ENCODE results near the gene MCEE.
"Not testable (repeated sequence)": the region's sequence is repeated elsewhere in the genome, so short reads cannot be mapped to it uniquely, and the experiment has no call there.

The MCEE gene

DNA sequence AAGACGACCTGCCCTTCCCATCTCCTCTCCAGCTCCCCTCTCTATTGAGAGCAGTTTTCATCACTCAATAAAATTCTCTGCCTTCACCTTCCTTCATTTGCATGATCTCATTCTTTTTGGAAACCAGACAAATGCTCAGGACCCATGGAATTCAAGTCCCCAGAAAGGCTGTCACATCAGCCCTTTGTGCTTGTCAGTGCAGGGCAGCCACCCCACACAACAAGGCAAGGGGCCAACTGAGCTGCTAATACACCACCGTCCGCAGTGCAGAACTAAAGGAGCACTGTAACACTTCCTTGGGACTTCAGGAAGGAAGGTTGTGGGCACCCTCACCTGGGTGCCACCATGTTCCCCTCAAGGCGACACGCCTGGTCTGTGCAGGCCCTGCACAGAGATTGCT is 26.2 kb downstream of the MCEE start:
- H3K27ac ChIP-seq (ENCODE audit: low read length) = no peak overlapping the region
- no peaks in the 10 kb centered on the region for H3K27me3 ChIP-seq (ENCODE audit: control insufficient read depth in 1 of 2, insufficient read depth in 2 of 2, low read length in 2 of 2)
- H3K36me3 ChIP-seq (ENCODE audit: control insufficient read depth in 2 of 2, insufficient read depth in 2 of 2, low read length in 2 of 2) = no peaks in the 10 kb centered on the region
- H3K9ac ChIP-seq (ENCODE audit: low read length in 2 of 2) = no peak overlapping the region
- no peaks in the 10 kb centered on the region for H3K9me3 ChIP-seq (ENCODE audit: control insufficient read depth in 2 of 2, low read length in 2 of 2)
- H3K4me1 ChIP-seq (ENCODE audit: control insufficient read depth, insufficient read depth, low read length) = no peaks in the 10 kb centered on the region
- H3K4me3 ChIP-seq (ENCODE audit: low read length in 2 of 2) = no peak overlapping the region

DNA sequence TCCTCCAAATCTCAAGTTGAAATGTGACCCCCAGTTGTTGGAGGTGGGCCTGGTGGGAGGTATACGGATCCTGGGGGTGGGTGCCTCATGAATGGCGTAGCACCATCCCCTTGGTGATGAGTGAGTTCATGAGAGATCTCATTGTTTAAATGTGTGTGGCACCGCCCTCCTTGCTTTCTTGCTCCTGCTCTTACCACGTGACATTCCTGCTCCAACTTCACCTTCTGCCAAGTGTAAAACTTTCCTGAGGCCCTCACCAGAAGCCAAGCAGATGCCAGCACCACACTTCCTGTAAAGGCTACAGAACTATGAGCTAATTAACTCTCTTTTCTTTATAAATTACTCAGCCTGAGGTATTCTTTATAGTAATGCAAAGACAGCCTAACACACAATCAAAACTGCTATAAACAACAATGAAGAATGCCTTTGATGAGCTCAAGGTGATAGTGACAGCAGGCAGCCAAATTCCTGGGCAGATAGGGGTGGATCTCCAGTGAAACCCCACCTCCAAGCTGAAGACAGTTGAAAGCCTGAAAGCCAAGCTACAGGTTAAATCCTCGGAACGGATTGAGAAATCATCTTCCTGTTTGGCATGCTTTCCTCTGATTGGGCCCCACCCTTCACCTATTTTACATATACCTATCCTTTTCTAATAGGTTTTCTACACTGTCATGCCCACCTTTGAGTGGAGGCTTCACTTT is 26.9 kb downstream of the MCEE start:
- H3K9me3 ChIP-seq (ENCODE audit: control insufficient read depth in 2 of 2, low read length in 2 of 2) = no peaks in the 10 kb centered on the region
- no peak overlapping the region for H3K9ac ChIP-seq (ENCODE audit: low read length in 2 of 2)
- no peaks in the 10 kb centered on the region for H3K27me3 ChIP-seq (ENCODE audit: control insufficient read depth in 1 of 2, insufficient read depth in 2 of 2, low read length in 2 of 2)
- H3K36me3 ChIP-seq (ENCODE audit: control insufficient read depth in 2 of 2, insufficient read depth in 2 of 2, low read length in 2 of 2) = no peaks in the 10 kb centered on the region
- H3K4me1 ChIP-seq (ENCODE audit: control insufficient read depth, insufficient read depth, low read length) = no peaks in the 10 kb centered on the region
- H3K4me3 ChIP-seq (ENCODE audit: low read length in 2 of 2) = no peak overlapping the region
- H3K27ac ChIP-seq (ENCODE audit: low read length) = no peak overlapping the region

DNA sequence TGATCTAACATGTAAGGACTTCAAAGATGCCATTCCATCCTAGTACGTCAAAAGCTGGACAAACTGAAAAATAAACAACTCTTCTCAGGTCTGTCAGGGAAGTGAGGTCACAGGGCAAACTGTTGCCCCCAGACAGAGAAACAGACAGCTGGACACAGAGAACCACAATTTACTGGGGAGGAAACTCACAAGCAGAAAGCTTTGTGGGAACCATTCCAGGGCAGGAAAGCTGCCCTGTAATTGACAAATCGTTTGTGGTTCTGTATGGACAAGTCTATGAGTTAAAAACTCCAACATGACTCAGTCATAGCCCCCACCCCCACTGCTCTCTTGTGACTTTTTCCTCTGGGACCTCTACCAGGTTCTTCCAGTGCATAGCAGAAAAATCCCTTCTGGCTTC is 28.4 kb downstream of the MCEE start:
- Histone ChIP-seq H3K27me3 (ENCODE audit: control insufficient read depth in 1 of 2, insufficient read depth in 2 of 2, low read length in 2 of 2) (no peaks in the 10 kb centered on the region), H3K4me3 (ENCODE audit: low read length in 2 of 2) (no peak overlapping the region), H3K9me3 (ENCODE audit: control insufficient read depth in 2 of 2, low read length in 2 of 2) (no peaks in the 10 kb centered on the region), H3K4me1 (ENCODE audit: control insufficient read depth, insufficient read depth, low read length) (no peaks in the 10 kb centered on the region), H3K27ac (ENCODE audit: low read length) (no peak overlapping the region), H3K9ac (ENCODE audit: low read length in 2 of 2) (no peak overlapping the region), H3K36me3 (ENCODE audit: control insufficient read depth in 2 of 2, insufficient read depth in 2 of 2, low read length in 2 of 2) (no peaks in the 10 kb centered on the region)

DNA sequence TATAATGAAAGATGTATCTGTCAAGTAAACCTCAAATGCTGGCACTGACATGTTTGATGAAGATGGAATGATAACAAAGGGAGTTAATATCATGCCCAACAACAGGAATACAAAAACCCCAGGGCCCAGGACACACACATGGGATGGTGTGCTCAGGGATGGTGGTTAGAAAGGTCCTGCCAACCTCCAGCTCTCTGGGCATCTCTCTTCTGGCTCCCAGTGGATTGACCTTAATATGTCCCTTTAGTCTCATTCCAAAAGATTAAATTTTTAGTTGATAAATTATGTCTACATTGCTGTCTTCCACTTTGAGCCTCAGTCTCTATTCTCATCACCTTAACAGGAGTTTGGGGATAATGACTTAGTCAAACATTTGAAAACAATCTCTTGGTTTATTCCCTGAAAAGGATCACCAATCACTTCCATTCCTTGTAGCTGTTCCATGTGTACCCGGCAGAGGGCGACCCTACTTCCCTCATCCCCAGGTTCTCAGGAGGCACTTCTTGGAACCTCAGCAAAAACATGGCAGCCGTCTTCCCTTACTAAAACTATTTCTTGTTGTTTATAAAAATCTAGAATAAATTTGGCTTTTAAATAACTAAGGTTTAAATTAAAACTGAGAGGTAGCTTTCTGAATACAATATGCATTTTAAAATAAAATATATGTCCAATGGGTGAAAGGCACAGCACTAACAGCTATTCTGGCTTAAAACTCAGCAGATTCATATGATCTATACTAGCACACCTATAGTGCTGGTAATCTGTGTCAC is 29.6 kb downstream of the MCEE start:
- no peaks in the 10 kb centered on the region for H3K27me3 ChIP-seq (ENCODE audit: control insufficient read depth in 1 of 2, insufficient read depth in 2 of 2, low read length in 2 of 2)
- no peak overlapping the region for H3K27ac ChIP-seq (ENCODE audit: low read length)
- no peaks in the 10 kb centered on the region for H3K36me3 ChIP-seq (ENCODE audit: control insufficient read depth in 2 of 2, insufficient read depth in 2 of 2, low read length in 2 of 2)
- H3K9me3 ChIP-seq (ENCODE audit: control insufficient read depth in 2 of 2, low read length in 2 of 2) = no peaks in the 10 kb centered on the region
- no peaks in the 10 kb centered on the region for H3K4me1 ChIP-seq (ENCODE audit: control insufficient read depth, insufficient read depth, low read length)
- H3K4me3 ChIP-seq (ENCODE audit: low read length in 2 of 2) = no peak overlapping the region
- no peak overlapping the region for H3K9ac ChIP-seq (ENCODE audit: low read length in 2 of 2)

DNA sequence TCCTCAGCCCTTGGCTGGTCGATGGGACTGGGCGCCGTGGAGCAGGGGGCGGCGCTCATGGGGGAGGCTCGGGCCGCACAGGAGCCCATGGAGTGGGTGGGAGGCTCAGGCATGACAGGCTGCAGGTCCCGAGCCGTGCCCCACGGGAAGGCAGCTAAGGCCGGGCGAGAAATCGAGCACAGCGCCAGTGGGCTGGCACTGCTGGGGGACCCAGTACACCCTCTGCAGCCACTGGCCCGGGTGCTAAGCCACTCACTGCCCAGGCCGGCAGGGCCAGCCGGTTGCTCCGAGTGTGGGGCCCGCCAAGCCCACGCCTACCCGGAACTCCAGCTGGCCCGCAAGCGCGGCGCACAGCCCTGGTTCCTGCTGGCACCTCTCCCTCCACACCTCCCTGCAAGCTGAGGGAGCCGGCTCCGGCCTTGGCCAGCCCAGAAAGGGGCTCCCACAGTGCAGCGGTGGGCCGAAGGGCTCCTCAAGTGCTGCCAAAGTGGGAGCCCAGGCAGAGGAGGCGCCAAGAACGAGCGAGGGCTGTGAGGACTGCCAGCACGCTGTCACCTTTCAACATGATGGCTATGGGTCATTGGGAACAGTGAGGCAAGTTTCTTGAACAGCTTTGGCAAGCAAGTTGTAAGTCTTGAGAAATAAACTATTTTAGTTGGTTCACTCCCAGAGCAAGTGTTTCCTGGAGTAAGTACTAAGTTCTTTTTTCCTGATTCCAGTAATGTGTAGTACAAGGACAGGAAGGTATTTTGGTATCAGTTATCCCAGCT is 37.4 kb downstream of the MCEE start:
- H3K4me1 ChIP-seq (ENCODE audit: control insufficient read depth, insufficient read depth, low read length); H3K27me3 ChIP-seq (ENCODE audit: control insufficient read depth in 1 of 2, insufficient read depth in 2 of 2, low read length in 2 of 2); H3K9me3 ChIP-seq (ENCODE audit: control insufficient read depth in 2 of 2, low read length in 2 of 2); H3K27ac ChIP-seq (ENCODE audit: low read length); H3K9ac ChIP-seq (ENCODE audit: low read length in 2 of 2); H3K4me3 ChIP-seq (ENCODE audit: low read length in 2 of 2); H3K36me3 ChIP-seq (ENCODE audit: control insufficient read depth in 2 of 2, insufficient read depth in 2 of 2, low read length in 2 of 2): not testable (repeated sequence)

DNA sequence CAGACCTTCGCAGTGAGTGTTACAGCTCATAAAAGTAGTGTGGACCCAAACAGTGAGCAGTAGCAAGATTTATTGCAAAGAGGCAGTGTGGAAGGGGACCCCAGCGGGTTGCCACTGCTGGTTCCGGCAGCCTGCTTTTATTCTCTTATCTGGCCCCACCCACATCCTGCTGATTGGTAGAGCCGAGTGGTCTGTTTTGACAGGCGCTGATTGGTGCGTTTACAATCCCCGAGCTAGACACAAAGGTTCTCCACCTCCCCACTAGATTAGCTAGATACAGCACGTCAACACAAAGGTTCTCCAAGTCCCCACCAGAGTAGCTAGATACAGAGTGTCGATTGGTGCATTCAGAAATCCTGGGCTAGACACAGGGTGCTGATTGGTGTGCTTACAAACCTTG is 38.2 kb downstream of the MCEE start:
- not testable (repeated sequence) for H3K9ac ChIP-seq (ENCODE audit: low read length in 2 of 2); H3K36me3 ChIP-seq (ENCODE audit: control insufficient read depth in 2 of 2, insufficient read depth in 2 of 2, low read length in 2 of 2); H3K27me3 ChIP-seq (ENCODE audit: control insufficient read depth in 1 of 2, insufficient read depth in 2 of 2, low read length in 2 of 2); H3K4me3 ChIP-seq (ENCODE audit: low read length in 2 of 2); H3K4me1 ChIP-seq (ENCODE audit: control insufficient read depth, insufficient read depth, low read length); H3K27ac ChIP-seq (ENCODE audit: low read length); H3K9me3 ChIP-seq (ENCODE audit: control insufficient read depth in 2 of 2, low read length in 2 of 2)

DNA sequence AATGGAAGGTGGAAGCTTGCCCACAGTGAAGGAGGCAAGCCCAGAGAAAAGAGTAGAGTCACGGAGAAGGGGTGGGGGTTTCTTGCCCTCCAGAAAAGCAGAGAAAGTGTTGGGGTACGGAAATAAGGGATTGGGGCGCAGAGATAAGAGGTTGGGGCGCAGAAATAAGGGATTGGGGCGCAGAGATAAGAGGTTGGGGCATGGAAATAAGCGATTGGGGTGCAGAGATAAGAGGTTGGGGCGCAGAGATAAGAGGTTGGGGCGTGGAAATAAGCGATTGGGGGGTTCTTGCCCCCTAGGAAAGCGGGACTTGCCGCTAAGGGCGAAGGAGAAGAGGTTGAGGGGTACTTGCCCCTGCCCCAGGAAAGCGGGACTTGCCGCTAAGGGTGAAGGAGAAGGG is 40.6 kb downstream of the MCEE start:
- H3K27ac ChIP-seq (ENCODE audit: low read length); H3K4me3 ChIP-seq (ENCODE audit: low read length in 2 of 2); H3K4me1 ChIP-seq (ENCODE audit: control insufficient read depth, insufficient read depth, low read length); H3K36me3 ChIP-seq (ENCODE audit: control insufficient read depth in 2 of 2, insufficient read depth in 2 of 2, low read length in 2 of 2); H3K9ac ChIP-seq (ENCODE audit: low read length in 2 of 2); H3K27me3 ChIP-seq (ENCODE audit: control insufficient read depth in 1 of 2, insufficient read depth in 2 of 2, low read length in 2 of 2); H3K9me3 ChIP-seq (ENCODE audit: control insufficient read depth in 2 of 2, low read length in 2 of 2): not testable (repeated sequence)

DNA sequence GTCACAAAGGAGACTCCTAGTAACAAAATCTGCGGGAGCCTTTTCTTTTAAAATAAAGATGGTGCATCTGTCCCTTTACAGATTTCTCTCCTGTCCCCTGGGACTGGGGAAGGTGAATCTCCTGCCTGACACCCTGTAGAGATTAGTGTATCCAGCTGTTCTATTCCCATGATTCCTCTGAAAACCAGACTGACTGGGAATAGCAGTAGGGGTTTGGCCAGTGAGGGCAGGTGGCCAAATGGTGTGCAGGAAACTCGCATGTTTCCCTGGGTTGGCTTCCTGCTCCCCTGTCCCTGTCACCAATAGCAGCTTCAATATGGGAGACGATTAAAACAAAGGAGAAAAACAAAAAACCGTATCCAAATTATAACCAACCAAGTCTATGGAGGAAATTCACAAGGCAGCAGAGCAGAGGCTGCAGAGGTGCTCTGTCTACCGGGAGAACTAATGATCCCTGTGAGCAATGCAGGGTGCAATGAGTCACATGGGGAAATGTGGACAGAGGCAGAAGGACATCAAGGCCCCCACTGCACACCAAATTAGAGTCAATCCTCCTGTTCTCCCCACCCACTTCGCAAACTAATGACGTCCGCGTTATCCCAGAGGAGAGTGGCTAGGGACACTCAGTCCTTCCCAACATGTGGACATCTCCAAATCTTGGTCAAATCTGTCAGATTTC is 44.6 kb downstream of the MCEE start:
- not testable (repeated sequence) for H3K27ac ChIP-seq (ENCODE audit: low read length); H3K4me1 ChIP-seq (ENCODE audit: control insufficient read depth, insufficient read depth, low read length); H3K9me3 ChIP-seq (ENCODE audit: control insufficient read depth in 2 of 2, low read length in 2 of 2); H3K36me3 ChIP-seq (ENCODE audit: control insufficient read depth in 2 of 2, insufficient read depth in 2 of 2, low read length in 2 of 2); H3K27me3 ChIP-seq (ENCODE audit: control insufficient read depth in 1 of 2, insufficient read depth in 2 of 2, low read length in 2 of 2); H3K4me3 ChIP-seq (ENCODE audit: low read length in 2 of 2); H3K9ac ChIP-seq (ENCODE audit: low read length in 2 of 2)

DNA sequence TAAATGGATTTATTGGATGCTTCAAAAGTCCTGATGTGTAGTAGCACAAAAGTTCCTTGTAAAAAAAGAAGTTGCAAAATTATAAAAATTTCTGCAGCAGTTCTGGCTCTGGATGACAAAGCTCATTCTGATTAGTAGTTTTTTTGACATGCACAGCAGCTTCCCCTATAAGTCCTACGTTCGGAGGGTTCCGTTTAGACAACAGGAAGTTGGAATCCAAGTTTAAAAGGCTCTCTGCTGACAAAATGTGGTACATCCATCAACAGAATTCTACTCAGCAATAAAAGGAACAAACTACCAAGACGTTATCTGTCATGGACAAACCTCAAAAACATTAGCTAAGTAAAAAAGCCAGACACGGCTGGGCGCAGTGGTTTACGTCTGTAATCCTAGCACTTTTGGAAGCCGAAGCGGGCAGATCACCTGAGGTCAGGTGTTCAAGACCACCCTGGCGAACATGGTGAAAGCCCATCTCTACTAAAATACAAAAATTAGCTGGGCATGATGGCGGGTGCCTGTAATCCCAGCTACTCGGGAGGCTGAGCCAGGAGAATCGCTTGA is 46.2 kb downstream of the MCEE start:
- H3K4me3 ChIP-seq (ENCODE audit: low read length in 2 of 2) = peak overlapping the region; percentile 51 to 65

DNA sequence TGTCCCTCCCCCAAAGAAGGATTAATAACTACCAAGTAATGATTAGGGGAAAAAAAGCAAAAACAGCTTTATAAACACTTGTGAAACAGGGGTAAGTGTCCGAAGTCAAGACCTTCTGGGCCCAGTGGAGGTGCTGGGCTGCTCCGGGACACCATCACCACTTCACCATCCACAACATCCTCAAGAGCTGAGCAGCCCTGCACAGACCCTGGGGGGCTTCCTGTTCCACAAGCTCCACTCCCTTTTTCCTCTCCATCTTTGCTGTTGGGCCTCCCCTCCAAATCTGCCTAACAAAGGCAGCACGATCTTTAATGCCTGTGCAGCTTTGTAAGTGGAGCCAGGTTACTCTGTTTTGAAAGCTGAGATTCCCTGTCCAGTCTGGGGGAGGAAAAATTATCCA is 46.7 kb downstream of the MCEE start:
- H3K36me3 ChIP-seq (ENCODE audit: control insufficient read depth in 2 of 2, insufficient read depth in 2 of 2, low read length in 2 of 2); H3K4me3 ChIP-seq (ENCODE audit: low read length in 2 of 2); H3K9me3 ChIP-seq (ENCODE audit: control insufficient read depth in 2 of 2, low read length in 2 of 2); H3K27me3 ChIP-seq (ENCODE audit: control insufficient read depth in 1 of 2, insufficient read depth in 2 of 2, low read length in 2 of 2); H3K27ac ChIP-seq (ENCODE audit: low read length); H3K4me1 ChIP-seq (ENCODE audit: control insufficient read depth, insufficient read depth, low read length); H3K9ac ChIP-seq (ENCODE audit: low read length in 2 of 2): not testable (repeated sequence)

More for the DNA sequence above, 46.2 kb downstream of the MCEE start:
- peak overlapping the region; percentile 29 to 48 for H3K9ac ChIP-seq (ENCODE audit: low read length in 2 of 2)
- H3K27me3 ChIP-seq (ENCODE audit: control insufficient read depth in 1 of 2, insufficient read depth in 2 of 2, low read length in 2 of 2); H3K27ac ChIP-seq (ENCODE audit: low read length); H3K9me3 ChIP-seq (ENCODE audit: control insufficient read depth in 2 of 2, low read length in 2 of 2); H3K4me1 ChIP-seq (ENCODE audit: control insufficient read depth, insufficient read depth, low read length); H3K36me3 ChIP-seq (ENCODE audit: control insufficient read depth in 2 of 2, insufficient read depth in 2 of 2, low read length in 2 of 2): not testable (repeated sequence)
